ENCODE results near the gene DCLRE1B. TPM values are rescaled to one million over a fixed set of nuclear protein-coding genes. Genes with fewer than 3 reads are reported as not detected.

The DCLRE1B gene
- total and polyA plus RNA-seq, 9 of the 15 experiments (the other 6 are each of a cell fraction or from before 2014, with no cell fraction given) = 10.6 to 28.8 (median 17.2) TPM

DNA sequence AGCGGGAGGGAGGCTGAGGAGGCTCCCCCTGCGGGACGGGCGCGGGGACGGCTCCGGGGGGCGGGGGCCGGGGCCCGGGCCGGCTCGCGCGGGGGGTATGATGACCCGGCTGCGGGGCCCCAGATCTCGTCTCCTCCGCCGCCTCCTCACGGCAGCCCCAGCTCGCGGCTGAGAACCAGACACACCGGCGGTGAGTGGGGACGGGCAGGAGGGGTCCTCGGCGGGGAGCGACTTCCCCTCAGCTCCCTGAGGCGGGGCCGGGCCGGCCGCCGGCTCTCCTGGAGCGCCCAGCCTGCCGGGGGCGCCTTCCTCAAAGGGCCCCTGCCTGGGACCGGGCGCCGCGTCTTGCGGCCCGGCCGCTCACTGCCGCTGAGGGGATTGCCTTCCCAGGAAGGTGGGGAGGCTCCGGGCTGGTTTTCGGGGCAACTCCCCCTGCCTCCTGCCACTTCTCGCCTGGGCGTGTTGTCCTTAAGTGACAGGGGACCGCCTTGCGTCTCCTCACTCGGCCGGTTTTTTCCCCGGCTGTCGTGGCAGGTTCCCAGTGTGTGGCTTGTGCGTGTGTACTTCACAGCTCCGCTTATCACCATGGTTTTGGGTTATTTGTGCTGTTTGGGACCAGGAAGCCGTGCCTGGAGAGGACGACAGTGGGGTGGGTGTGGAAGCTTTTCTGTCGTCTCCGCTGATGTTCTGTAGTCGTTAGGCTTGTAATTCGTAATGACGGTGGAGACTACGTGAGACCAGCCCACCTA lies 24.8 kb downstream of the DCLRE1B start (continued):
- TF ChIP-seq GATAD2B (IDR thresholded peaks at IDR 0.05; ENCODE audit: borderline replicate concordance) (peak; percentile 4; the same call in 1 of the 2 replicates), ZFP36 (IDR thresholded peaks at IDR 0.05; ENCODE audit: low read depth, low read length, partially characterized antibody) (no peak), ZNF717 (CRISPR knock-in tag; IDR thresholded peaks at IDR 0.05) (no peak), PTBP1 (IDR thresholded peaks at IDR 0.05; ENCODE audit: low read depth, low read length) (no peak), ZNF224 (CRISPR knock-in tag; IDR thresholded peaks at IDR 0.05) (0 out of 2 replicates have a peak, but pooled peaks have one; percentile 43), STAT5B (CRISPR knock-in tag; IDR thresholded peaks at IDR 0.05) (no peak), NR2C2 (CRISPR knock-in tag; IDR thresholded peaks at IDR 0.05) (no peak), NR2C2 (tag; IDR thresholded peaks at IDR 0.05) (no peak), CREB1 (IDR thresholded peaks at IDR 0.05) (no peak), CREB1 (CRISPR knock-in tag; IDR thresholded peaks at IDR 0.05) (peak; percentile 49; the same call in 1 of the 2 replicates), POLR3A (IDR thresholded peaks at IDR 0.05; ENCODE audit: borderline replicate concordance, extremely low read depth, insufficient read depth, insufficient read length) (no peak), BRD4 (IDR thresholded peaks at IDR 0.05) (peak; percentile 59; the same call in 1 of the 2 replicates)
- TF ChIP-seq, protein P1, sequence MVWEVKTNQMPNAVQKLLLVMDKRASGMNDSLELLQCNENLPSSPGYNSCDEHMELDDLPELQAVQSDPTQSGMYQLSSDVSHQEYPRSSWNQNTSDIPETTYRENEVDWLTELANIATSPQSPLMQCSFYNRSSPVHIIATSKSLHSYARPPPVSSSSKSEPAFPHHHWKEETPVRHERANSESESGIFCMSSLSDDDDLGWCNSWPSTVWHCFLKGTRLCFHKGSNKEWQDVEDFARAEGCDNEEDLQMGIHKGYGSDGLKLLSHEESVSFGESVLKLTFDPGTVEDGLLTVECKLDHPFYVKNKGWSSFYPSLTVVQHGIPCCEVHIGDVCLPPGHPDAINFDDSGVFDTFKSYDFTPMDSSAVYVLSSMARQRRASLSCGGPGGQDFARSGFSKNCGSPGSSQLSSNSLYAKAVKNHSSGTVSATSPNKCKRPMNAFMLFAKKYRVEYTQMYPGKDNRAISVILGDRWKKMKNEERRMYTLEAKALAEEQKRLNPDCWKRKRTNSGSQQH (CRISPR knock-in tag; IDR thresholded peaks at IDR 0.05) = peak; percentile 60; the same call in 1 of the 2 replicates
- TF ChIP-seq, protein P2, sequence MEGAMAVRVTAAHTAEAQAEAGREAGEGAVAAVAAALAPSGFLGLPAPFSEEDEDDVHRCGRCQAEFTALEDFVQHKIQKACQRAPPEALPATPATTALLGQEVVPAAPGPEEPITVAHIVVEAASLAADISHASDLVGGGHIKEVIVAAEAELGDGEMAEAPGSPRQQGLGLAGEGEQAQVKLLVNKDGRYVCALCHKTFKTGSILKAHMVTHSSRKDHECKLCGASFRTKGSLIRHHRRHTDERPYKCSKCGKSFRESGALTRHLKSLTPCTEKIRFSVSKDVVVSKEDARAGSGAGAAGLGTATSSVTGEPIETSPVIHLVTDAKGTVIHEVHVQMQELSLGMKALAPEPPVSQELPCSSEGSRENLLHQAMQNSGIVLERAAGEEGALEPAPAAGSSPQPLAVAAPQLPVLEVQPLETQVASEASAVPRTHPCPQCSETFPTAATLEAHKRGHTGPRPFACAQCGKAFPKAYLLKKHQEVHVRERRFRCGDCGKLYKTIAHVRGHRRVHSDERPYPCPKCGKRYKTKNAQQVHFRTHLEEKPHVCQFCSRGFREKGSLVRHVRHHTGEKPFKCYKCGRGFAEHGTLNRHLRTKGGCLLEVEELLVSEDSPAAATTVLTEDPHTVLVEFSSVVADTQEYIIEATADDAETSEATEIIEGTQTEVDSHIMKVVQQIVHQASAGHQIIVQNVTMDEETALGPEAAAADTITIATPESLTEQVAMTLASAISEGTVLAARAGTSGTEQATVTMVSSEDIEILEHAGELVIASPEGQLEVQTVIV (CRISPR knock-in tag; IDR thresholded peaks at IDR 0.05; ENCODE audit: borderline replicate concordance) = no peak
- TF ChIP-seq, protein P3, sequence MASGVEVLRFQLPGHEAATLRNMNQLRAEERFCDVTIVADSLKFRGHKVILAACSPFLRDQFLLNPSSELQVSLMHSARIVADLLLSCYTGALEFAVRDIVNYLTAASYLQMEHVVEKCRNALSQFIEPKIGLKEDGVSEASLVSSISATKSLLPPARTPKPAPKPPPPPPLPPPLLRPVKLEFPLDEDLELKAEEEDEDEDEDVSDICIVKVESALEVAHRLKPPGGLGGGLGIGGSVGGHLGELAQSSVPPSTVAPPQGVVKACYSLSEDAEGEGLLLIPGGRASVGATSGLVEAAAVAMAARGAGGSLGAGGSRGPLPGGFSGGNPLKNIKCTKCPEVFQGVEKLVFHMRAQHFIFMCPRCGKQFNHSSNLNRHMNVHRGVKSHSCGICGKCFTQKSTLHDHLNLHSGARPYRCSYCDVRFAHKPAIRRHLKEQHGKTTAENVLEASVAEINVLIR (CRISPR knock-in tag; IDR thresholded peaks at IDR 0.05) = no peak
- TF ChIP-seq, protein P4, sequence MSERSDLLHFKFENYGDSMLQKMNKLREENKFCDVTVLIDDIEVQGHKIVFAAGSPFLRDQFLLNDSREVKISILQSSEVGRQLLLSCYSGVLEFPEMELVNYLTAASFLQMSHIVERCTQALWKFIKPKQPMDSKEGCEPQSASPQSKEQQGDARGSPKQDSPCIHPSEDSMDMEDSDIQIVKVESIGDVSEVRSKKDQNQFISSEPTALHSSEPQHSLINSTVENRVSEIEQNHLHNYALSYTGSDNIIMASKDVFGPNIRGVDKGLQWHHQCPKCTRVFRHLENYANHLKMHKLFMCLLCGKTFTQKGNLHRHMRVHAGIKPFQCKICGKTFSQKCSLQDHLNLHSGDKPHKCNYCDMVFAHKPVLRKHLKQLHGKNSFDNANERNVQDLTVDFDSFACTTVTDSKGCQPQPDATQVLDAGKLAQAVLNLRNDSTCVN (CRISPR knock-in tag; IDR thresholded peaks at IDR 0.05) = no peak
- TF ChIP-seq, protein P5, sequence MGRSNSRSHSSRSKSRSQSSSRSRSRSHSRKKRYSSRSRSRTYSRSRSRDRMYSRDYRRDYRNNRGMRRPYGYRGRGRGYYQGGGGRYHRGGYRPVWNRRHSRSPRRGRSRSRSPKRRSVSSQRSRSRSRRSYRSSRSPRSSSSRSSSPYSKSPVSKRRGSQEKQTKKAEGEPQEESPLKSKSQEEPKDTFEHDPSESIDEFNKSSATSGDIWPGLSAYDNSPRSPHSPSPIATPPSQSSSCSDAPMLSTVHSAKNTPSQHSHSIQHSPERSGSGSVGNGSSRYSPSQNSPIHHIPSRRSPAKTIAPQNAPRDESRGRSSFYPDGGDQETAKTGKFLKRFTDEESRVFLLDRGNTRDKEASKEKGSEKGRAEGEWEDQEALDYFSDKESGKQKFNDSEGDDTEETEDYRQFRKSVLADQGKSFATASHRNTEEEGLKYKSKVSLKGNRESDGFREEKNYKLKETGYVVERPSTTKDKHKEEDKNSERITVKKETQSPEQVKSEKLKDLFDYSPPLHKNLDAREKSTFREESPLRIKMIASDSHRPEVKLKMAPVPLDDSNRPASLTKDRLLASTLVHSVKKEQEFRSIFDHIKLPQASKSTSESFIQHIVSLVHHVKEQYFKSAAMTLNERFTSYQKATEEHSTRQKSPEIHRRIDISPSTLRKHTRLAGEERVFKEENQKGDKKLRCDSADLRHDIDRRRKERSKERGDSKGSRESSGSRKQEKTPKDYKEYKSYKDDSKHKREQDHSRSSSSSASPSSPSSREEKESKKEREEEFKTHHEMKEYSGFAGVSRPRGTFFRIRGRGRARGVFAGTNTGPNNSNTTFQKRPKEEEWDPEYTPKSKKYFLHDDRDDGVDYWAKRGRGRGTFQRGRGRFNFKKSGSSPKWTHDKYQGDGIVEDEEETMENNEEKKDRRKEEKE (IDR thresholded peaks at IDR 0.05; ENCODE audit: borderline replicate concordance in 1 of 2, control insufficient read depth in 1 of 2, low read depth in 2 of 2, low read length in 1 of 2) = no peak

Measured in K562 (cell line).